Amniotic epithelial cell (primary cell): Measurements from ENCODE around the gene TMEM51.

Experiments
- DNase-seq: peaks from one replicate; pipeline ENCODE4 v3.0.0-alpha.2; 2010; ENCODE audit warnings: low read depth

TMEM51 gene

GRCh38 chr1:15218287-15219279 is 65.0 kb downstream of the TMEM51 start:
- DNase-seq = peak; percentile 79

DNA sequence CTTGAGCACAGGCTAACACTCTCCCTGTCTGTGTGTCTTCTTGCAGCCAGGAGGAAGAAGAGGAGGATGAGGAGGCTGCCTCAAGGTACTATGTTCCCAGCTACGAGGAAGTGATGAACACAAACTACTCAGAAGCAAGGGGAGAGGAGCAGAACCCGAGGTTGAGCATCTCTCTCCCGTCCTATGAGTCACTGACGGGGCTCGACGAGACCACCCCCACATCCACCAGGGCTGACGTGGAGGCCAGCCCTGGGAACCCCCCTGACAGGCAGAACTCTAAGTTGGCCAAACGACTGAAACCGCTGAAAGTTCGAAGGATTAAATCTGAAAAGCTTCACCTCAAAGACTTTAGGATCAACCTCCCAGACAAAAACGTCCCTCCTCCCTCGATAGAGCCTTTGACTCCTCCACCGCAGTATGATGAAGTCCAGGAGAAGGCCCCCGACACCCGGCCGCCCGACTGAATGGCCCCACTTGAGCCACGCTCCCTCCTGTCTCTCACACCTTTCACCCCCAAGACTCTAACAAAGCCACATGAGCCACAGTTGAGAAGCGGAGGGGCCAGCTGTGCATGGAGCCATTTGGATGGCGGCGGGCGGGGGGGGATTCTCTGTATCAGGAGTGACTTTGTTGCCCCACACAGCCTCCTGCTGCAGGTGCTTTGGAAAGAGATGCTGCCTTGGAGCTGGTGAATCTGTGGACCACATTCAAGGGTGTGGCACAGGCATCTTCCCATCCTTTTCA is 65.9 kb downstream of the TMEM51 start:
- DNase-seq = no peak

DNA sequence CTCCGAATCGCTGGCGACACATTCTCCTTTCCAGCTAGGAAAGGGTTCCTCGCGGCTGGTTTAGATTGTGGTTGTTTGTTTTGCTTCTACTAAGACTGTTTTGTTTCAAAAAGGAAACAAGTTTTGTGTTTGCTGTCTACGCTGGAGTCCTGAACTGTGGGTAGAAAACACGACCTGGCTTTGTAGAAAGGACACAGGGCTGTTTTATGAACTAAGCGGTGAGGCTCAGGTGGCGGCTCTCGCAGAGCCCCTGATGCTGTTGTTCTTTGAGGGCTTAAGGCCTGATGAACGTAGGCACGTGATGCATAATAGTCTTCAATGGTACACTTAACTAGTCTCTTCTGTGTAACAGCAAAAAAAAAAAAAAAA is 66.5 kb downstream of the TMEM51 start:
- DNase-seq = no peak

DNA sequence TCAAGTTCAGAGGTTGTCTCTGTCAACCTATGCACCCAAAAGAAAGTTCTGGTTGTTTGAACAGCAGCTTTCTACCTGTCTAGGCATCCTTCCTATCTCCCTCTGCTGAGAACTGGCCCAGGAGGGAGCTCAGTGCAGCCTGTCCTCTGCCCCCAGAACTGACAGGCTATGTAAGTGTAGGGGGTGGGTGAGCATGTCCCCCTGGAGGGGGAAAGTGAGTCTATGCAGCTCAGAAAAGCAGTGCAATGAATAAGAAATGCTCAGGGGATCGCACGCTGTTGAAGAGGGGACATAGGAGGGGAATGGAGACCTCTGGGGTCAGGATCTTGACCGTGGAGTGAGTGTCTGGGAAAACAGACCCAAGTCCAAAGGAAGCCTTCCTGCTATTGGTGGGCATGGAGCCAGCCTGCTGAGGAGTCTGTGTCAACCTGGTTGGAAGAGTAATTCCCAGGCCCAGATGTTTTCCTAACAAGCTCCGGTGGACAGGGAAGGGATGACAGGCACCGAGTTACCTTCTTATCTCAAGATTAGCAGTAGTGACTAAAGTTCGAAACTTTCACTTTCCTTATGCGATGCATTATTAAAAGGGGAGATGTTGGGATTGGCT is 67.4 kb downstream of the TMEM51 start:
- DNase-seq = peak; percentile 57

GRCh38 chr1:15222653-15223303 is 69.2 kb downstream of the TMEM51 start:
- DNase-seq = no peak

GRCh38 chr1:15224259-15224869 is 70.8 kb downstream of the TMEM51 start:
- no peak for DNase-seq

DNA sequence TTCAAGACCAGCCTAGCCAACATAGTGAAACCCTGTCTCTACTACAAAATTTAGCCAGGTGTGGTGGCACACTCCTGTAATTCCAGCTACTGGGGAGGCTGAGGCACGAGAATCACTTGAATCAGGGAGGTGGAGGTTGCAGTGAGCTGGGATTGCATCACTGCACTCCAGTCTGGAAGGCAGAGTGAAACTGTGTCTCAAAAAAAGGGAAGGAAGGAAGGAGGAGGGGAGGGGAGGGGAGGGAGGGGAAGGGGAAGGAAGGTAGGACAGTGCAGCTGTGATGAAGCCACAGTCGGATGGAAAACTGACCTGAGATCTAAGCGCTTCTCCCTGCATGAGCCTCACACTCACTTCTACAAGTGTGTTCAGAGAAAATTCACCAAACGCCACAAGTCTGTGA is 71.4 kb downstream of the TMEM51 start:
- no peak for DNase-seq

DNA sequence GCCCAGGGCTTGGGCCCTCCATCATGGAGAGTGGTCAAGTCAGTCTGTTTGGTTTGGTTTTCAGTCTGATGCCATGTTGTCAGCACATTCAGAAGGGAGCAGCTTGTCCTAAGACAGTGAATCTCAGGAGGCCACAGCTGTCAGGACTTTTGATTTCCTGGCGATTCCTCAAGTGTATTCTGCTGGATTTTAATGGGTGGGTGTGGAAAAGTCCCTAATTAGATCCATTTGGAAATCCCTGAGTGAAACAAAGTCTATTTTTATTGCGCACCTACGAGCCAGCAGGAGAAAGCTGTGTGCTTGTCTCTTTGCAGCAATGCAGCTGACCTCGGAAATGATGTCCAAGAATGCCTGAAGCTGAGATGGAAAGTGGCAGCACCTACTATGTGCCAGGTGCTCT is 71.9 kb downstream of the TMEM51 start:
- DNase-seq = no peak

GRCh38 chr1:15226388-15227255 is 73.1 kb downstream of the TMEM51 start:
- DNase-seq = no peak

- DNase-seq = no peak
These were observed 76.2 kb downstream of the TMEM51 start for GRCh38 chr1:15229707-15230131.

- DNase-seq = peak; percentile 36
These were observed 78.2 kb downstream of the TMEM51 start for GRCh38 chr1:15231714-15232201.

DNA sequence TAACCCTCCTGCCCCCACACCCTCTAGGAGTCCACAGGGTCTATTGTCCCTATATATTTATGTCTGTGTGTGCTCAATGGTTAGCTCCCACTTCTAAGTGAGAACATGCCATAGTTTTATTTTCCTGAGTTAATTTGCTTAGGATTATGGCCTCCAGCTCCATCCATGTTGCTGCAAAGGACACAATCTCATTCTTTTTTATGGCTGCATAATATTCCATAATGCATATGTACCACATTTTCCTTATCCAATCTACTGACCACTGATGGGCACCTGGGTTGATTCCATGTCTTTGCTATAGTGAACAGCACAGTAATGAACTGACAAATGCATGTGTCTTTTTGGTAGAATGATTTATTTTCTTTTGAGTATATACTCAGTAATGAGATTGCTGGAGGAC is 80.1 kb downstream of the TMEM51 start:
- no peak for DNase-seq

DNA sequence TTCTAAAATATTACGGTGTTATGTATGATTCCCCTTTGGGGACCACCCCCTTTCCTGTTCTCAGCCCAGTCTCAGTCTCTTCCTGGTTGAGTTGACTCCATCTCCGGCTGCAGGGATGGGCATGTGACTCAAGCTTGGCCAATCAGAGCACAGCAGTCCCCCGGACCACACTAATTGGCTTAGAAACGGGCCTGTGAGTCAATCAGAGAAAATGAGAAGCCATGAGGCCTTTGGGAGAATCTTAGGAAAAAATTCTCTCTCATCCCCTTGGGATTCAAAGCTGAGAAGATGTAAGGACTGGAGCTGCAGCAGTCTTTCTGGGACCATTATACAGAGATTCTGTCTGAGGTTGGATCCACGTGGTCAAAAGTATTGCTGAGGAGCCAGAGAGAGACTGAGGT is 82.8 kb downstream of the TMEM51 start:
- DNase-seq = no peak

- no peak for DNase-seq
These were observed 83.2 kb downstream of the TMEM51 start for GRCh38 chr1:15236746-15237145.

DNA sequence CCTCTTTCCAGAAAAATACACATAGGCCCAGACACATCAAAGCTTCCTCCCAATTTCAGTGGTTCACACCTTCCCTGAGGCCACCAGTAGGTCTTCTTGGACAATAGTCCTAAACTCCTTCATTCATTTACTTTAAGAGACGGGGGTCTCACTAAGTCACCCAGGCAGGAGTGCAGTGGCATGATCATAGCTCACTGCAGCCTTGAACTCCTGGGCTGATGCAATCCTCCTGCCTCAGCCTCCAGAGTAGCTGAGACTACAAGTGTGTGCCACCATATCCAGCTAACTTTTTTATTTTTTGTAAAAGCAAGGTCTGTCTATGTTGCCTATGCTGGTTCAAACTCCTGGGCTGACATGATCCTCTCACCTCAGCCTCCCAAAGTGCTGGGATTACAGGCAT is 85.2 kb downstream of the TMEM51 start:
- no peak for DNase-seq

DNA sequence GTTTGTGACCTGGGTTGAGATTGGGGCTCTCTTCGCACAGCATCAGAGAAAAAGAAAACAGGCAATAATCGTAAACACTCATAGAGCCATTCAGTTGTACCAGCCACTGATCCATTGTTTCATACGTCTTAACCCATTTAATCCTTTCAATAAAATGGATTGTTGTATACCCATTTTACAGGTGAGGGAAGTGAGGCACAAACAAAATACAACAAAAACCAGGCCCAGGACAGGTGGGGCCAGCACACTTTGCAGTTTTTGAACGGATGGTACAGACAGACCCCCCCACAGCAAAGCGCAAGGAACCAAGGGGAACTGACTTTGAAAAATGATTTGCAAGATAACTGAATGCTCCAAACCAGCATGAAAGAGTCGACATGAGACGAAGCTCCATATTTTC is 89.2 kb downstream of the TMEM51 start:
- DNase-seq = no peak

- no peak for DNase-seq
These were observed 89.9 kb downstream of the TMEM51 start for GRCh38 chr1:15243275-15244043.

GRCh38 chr1:15244813-15245212 is 91.3 kb downstream of the TMEM51 start:
- DNase-seq = no peak

- DNase-seq = peak; percentile 82
These were observed 92.2 kb downstream of the TMEM51 start for GRCh38 chr1:15245593-15246360.
